ENCODE measurements around the gene PHACTR1. TPM values are rescaled to one million over a fixed set of nuclear protein-coding genes. Genes with fewer than 3 reads are reported as not detected.

The PHACTR1 gene
- total and polyA plus RNA-seq, 2 of the 4 experiments (the other 2 are of a cell fraction): not detected

GRCh38 chr6:13212538-13212937 is 496.0 kb downstream of the PHACTR1 start:
- H3K9ac ChIP-seq (ENCODE audit: low read depth, low read length): no peak overlapping the region
- no peaks in the 10 kb centered on the region for H4K20me1 ChIP-seq (ENCODE audit: insufficient read depth, low read length)
- intact Hi-C loops (cut with micrococcal nuclease) (no loop called here), dilution Hi-C loops (cut with HindIII; ENCODE audit: low sequenced_read_pairs, unreplicated experiment) (no loop called here), in situ Hi-C loops (cut with MboI; ENCODE audit: low sequenced_read_pairs) (no loop called here)
- no peak overlapping the region for H3K23ac ChIP-seq (ENCODE audit: low read depth, low read length)
- H3K27ac ChIP-seq (ENCODE audit: insufficient read depth, low read length): no peak overlapping the region
- no peak overlapping the region for H2AK5ac ChIP-seq (ENCODE audit: low read depth, low read length)
- no peak overlapping the region for H2AFZ ChIP-seq (replicated peaks; ENCODE audit: low read length, poor library complexity)
- no peak overlapping the region for H4K8ac ChIP-seq (ENCODE audit: low read depth in 2 of 2, low read length in 2 of 2)
- ChIA-PET POLR2A (ENCODE audit: unreplicated experiment) (no interaction called here), CTCF (no interaction called here)
- H3K4me3 ChIP-seq (ENCODE audit: insufficient read depth, low read depth, low read length): no peak overlapping the region
- no peaks in the 10 kb centered on the region for H3K4me1 ChIP-seq (ENCODE audit: control insufficient read depth, insufficient read depth, low read length)
- no peaks in the 10 kb centered on the region; the same call in 1 of the 2 replicates for H3K27me3 ChIP-seq (ENCODE audit: control insufficient read depth, insufficient read depth, low read length)
- BruUV-seq (replicated peaks): no TSS peak
- H3K9me1 ChIP-seq (ENCODE audit: insufficient read depth, low read length): no peaks in the 10 kb centered on the region
- no peak for TF ChIP-seq RAD21 (IDR thresholded peaks at IDR 0.05; ENCODE audit: low read length)
- ATAC-seq (ENCODE audit: low read depth) (no peak), DNase-seq (no peak)
- H3K18ac ChIP-seq (ENCODE audit: low read depth, low read length): no peak overlapping the region
- no peak overlapping the region for H2BK5ac ChIP-seq (ENCODE audit: low read depth, low read length, poor library complexity, severe bottlenecking)
- H3K79me1 ChIP-seq (ENCODE audit: low read depth in 1 of 2, low read length in 2 of 2): no peaks in the 10 kb centered on the region
- no peaks in the 10 kb centered on the region for H3K36me3 ChIP-seq (ENCODE audit: control insufficient read depth, insufficient read depth, low read length)
- H3K56ac ChIP-seq (ENCODE audit: extremely low read depth, insufficient read depth, low read length): no peak overlapping the region
- H3K4me2 ChIP-seq (ENCODE audit: low read depth, low read length): no peak overlapping the region
- no peak overlapping the region for H2BK120ac ChIP-seq (ENCODE audit: low read depth, low read length)
- 61% methylated on average over 13 of the region's 14 CpGs; no CpG with 5 or more reads in 1 of the 2 experiments for WGBS, 2 experiments (ENCODE audit: extremely low coverage in 2 of 2, insufficient read length in 1 of 2)
- no peak overlapping the region for H2BK20ac ChIP-seq (ENCODE audit: low read depth, low read length)
- no peaks in the 10 kb centered on the region for H3K9me3 ChIP-seq (ENCODE audit: control insufficient read depth, insufficient read depth, low read length)
- H2AK9ac ChIP-seq (replicated peaks; ENCODE audit: low read depth, low read length, poor library complexity): no peak overlapping the region
- no peak overlapping the region for H3K14ac ChIP-seq (replicated peaks; ENCODE audit: low read depth, low read length)
- no peak overlapping the region for H4K5ac ChIP-seq (ENCODE audit: low read depth, low read length)
- H2BK15ac ChIP-seq (ENCODE audit: low read depth, low read length): no peak overlapping the region
- H4K91ac ChIP-seq (ENCODE audit: insufficient read depth, low read depth, low read length): no peak overlapping the region
- H3K4ac ChIP-seq (ENCODE audit: low read depth, low read length): no peak overlapping the region
